ENCODE measurements around the gene NDUFC1.

DNA sequence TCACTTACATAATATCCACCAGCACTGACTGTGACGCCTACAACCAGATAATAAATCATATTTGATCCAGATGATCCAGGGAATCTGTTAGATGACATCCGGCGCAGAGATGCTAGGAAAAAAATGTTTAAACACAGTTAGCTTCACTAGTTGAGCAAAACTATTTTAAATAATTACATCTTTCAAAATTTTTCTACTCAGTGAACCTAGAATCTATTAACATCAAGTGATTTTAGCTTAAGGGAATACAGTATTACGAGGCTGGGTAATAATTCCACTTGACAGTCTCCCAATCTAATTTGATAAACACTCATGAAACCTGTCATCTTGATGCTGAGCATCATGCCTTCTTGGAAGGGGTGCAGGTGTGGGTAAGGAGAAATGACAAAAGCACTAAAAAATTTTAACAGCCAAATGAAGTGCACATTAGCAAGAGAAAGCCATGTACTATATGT is 27.0 kb downstream of the NDUFC1 start:
- TF ChIP-seq CTCF (IDR thresholded peaks at IDR 0.05), result no peak
- TF ChIP-seq ZFX (IDR thresholded peaks at IDR 0.05; ENCODE audit: borderline replicate concordance), result no peak
